ENCODE results near the gene PRIM1. TPM values are rescaled to one million over a fixed set of nuclear protein-coding genes. Genes with fewer than 3 reads are reported as not detected.

Gene PRIM1
- polyA plus RNA-seq, 1 donor, result 13.0 TPM

DNA sequence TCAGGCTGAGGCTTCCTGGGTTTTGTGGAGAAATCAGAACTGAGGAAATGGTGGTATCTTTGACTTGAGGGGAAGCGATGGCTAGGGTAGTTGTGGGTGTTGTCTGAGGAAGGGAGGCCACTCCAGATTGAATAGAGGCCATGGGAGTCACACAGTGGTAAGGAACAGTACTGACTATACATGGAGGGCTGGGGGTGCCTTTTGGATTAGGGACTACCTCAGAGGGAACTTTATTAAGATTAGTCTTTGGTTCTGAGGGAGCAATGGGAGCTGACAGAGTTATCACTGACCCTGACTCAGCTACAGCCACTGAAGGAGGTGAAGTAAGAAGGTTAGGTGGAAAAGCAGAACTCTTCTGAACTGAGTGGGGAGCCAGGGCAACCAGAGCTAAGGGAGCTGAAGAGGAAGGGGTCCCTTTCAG is 31.4 kb downstream of the PRIM1 start:
- Histone ChIP-seq H3K36me3 (ENCODE audit: control insufficient read depth, insufficient read depth, low read length) (peaks cover 55% of the 10 kb centered on the region), H3K27ac (ENCODE audit: low read length) (no peak overlapping the region), H3K4me3 (ENCODE audit: low read length) (no peak overlapping the region), H3K27me3 (ENCODE audit: control insufficient read depth, insufficient read depth, low read length) (no peaks in the 10 kb centered on the region), H3K9me3 (ENCODE audit: control insufficient read depth, low read depth, low read length) (no peaks in the 10 kb centered on the region), H3K4me1 (ENCODE audit: control insufficient read depth, insufficient read depth, low read length) (peaks cover 34% of the 10 kb centered on the region)
- no CpG with 5 or more reads among the region's 1 CpG for WGBS (ENCODE audit: insufficient coverage, low lambda C conversion rate)
- no peak for DNase-seq

DNA sequence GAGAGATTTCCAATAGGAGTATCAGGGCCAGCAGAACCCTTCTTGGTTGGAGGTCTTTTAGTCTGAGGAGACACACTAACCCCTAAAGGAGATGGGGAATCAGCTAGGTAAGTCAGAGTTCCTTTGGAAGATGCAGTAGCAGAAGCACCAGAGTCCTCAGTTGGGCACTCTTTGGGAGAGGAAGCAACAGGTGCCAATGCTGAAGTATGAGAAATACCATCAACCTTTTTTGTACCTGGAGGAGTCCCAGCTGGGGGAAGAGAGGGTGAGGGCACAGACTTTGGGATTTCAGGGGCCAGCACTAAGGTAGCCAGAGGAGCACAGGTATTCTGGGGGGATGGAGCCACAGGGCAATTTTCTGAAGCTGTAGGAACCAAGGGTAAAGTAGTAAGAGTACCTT is 33.1 kb downstream of the PRIM1 start:
- DNase-seq, result no peak
- Histone ChIP-seq H3K27ac (ENCODE audit: low read length) (no peak overlapping the region), H3K27me3 (ENCODE audit: control insufficient read depth, insufficient read depth, low read length) (no peaks in the 10 kb centered on the region), H3K9me3 (ENCODE audit: control insufficient read depth, low read depth, low read length) (no peaks in the 10 kb centered on the region), H3K4me3 (ENCODE audit: low read length) (no peak overlapping the region), H3K4me1 (ENCODE audit: control insufficient read depth, insufficient read depth, low read length) (peaks cover 33% of the 10 kb centered on the region), H3K36me3 (ENCODE audit: control insufficient read depth, insufficient read depth, low read length) (peaks cover 72% of the 10 kb centered on the region)

DNA sequence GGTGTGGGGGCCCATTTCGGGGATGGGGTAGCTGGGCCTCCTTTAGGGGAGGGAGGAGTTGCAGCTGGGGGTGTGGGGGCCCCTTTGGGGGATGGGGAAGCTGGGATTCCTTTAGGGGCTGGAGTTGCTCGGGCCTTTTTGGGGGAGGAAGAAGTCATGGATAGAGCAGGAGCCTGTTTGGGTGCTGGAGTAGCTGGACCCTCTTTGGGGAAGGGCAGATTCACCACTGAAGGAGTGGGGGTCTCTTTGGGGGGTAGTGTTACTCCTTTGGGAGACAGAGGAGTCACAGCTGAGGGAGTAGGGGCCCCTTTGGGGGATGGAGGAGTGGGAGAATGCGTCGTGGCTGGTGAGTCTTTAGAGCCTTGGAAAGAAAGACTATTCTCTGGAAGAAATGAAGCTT is 33.5 kb downstream of the PRIM1 start:
- Histone ChIP-seq H3K27ac (ENCODE audit: low read length) (no peak overlapping the region), H3K36me3 (ENCODE audit: control insufficient read depth, insufficient read depth, low read length) (peaks cover 76% of the 10 kb centered on the region), H3K9me3 (ENCODE audit: control insufficient read depth, low read depth, low read length) (no peaks in the 10 kb centered on the region), H3K4me3 (ENCODE audit: low read length) (no peak overlapping the region), H3K4me1 (ENCODE audit: control insufficient read depth, insufficient read depth, low read length) (peaks cover 33% of the 10 kb centered on the region), H3K27me3 (ENCODE audit: control insufficient read depth, insufficient read depth, low read length) (no peaks in the 10 kb centered on the region)
- no CpG with 5 or more reads among the region's 4 CpGs for WGBS (ENCODE audit: insufficient coverage, low lambda C conversion rate)
- DNase-seq, result no peak

DNA sequence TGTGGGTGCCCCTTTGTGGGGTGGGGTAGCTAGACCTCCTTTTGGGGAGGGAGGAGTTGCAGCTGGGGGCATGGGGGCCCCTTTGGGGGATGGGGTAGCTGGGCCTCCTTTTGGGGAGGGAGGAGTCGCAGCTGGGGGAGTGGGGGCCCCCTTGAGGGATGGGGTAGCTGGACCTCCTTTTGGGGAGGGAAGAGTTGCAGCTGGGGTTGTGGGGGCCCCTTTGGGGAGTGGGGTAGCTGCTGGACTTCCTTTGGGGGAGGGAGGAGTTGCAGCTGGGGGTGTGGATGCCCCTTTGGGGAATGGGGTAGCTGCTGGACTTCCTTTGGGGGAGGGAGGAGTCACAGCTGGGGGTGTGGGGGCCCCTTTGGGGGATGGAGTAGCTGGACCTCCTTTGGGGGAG is 34.0 kb downstream of the PRIM1 start:
- WGBS (ENCODE audit: insufficient coverage, low lambda C conversion rate), result no CpG with 5 or more reads among the region's 1 CpG
- Histone ChIP-seq H3K36me3 (ENCODE audit: control insufficient read depth, insufficient read depth, low read length) (peaks cover 81% of the 10 kb centered on the region), H3K27me3 (ENCODE audit: control insufficient read depth, insufficient read depth, low read length) (no peaks in the 10 kb centered on the region), H3K27ac (ENCODE audit: low read length) (no peak overlapping the region), H3K4me3 (ENCODE audit: low read length) (no peak overlapping the region), H3K4me1 (ENCODE audit: control insufficient read depth, insufficient read depth, low read length) (peaks cover 33% of the 10 kb centered on the region), H3K9me3 (ENCODE audit: control insufficient read depth, low read depth, low read length) (no peaks in the 10 kb centered on the region)
- no peak for DNase-seq

DNA sequence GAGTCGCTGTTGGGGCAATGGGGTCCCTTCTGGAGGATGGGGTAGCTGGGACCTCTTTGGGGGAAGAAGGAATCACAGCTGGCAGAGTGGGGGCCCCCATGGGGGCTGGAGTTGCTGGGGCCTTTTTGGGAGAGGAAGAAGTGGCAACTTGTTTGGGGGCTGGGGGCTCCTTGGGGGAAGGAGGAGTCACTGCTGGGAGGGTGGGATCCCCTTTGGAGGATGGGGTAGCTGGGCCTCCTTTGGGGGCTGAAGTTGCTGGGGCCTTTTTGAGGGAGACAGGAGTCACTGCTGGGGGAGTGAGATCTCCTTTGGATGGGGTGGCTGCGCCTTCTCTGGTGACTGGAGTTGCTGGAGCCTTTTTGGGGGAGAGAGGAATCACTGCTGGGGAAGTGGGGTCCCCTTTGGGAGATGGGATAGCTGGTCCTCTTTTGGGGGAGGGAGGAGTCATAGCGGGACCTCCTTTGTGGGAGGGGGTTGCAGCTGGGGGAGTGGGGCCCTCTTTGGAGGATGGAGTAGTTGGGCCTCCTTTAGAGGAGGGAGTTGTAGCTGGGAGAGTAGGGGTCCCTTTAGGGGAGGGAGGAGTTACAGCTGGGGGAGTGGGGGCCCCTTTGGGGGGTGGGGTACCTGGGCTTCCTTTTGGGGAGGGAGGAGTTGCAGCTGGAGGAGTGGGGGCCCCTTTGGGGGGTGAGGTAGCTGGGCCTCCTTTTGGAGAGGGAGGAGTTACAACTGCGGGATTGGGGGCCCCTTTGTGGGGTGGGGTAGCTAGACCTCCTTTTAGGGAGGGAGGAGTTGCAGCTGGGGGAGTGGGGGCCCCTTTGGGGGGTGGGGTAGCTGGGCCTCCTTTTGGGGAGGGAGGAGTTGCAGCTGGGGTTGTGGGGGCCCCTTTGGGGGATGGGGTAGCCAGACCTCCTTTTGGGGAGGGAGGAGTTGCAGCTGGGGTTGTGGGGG is 34.9 kb downstream of the PRIM1 start:
- H3K4me3 ChIP-seq (ENCODE audit: low read length), result no peak overlapping the region
- no peaks in the 10 kb centered on the region for H3K27me3 ChIP-seq (ENCODE audit: control insufficient read depth, insufficient read depth, low read length)
- no CpG with 5 or more reads among the region's 4 CpGs for whole genome bisulfite sequencing (ENCODE audit: insufficient coverage, low lambda C conversion rate)
- H3K4me1 ChIP-seq (ENCODE audit: control insufficient read depth, insufficient read depth, low read length), result peaks cover 26% of the 10 kb centered on the region
- peaks cover 87% of the 10 kb centered on the region for H3K36me3 ChIP-seq (ENCODE audit: control insufficient read depth, insufficient read depth, low read length)
- H3K9me3 ChIP-seq (ENCODE audit: control insufficient read depth, low read depth, low read length), result no peaks in the 10 kb centered on the region
- H3K27ac ChIP-seq (ENCODE audit: low read length), result no peak overlapping the region
- DNase-seq, result no peak

DNA sequence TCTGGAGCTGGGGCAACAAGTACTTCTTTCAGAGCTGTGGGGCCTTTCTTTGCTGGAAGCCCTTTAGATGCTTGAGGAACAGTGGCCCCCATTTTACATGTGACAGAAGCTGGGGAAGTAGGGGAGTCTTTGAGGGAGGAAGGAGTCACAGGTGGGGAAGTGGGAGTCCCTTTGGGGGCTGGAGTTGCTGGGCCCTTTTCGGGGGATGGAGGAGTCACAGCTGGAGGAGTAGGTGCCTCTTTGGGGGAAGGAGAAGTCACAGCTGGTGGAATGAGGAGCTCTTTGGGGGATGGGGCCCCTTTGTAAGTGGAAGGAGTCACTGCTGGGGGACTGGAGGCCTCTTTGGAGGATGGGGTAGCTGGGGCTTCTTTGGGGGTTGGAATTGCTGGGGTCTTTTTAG is 35.7 kb downstream of the PRIM1 start:
- no peak overlapping the region for H3K27ac ChIP-seq (ENCODE audit: low read length)
- no peak for DNase-seq
- H3K4me3 ChIP-seq (ENCODE audit: low read length), result no peak overlapping the region
- H3K4me1 ChIP-seq (ENCODE audit: control insufficient read depth, insufficient read depth, low read length), result peaks cover 19% of the 10 kb centered on the region
- WGBS (ENCODE audit: insufficient coverage, low lambda C conversion rate), result no CpG with 5 or more reads among the region's 1 CpG
- no peaks in the 10 kb centered on the region for H3K9me3 ChIP-seq (ENCODE audit: control insufficient read depth, low read depth, low read length)
- peaks cover 87% of the 10 kb centered on the region for H3K36me3 ChIP-seq (ENCODE audit: control insufficient read depth, insufficient read depth, low read length)
- no peaks in the 10 kb centered on the region for H3K27me3 ChIP-seq (ENCODE audit: control insufficient read depth, insufficient read depth, low read length)

DNA sequence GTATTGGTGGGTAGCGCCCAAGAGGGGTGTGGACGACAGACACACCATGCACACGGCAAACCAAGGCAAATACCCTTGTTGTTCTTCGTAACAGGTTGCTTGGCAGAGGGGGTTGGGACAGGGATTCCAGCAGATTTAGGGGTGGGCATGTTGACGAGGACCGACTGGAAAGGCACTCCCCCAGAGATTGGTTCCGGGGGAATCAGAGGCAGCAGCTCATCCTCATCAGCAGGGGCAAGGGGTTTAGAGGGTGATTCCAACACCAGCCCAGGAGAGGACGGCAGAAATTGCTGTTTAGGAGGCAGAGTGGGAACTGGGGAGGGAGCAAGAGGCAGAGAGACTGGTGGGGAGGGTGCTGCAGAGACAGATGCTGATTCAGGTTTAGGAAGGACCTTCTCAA is 36.3 kb downstream of the PRIM1 start:
- H3K27ac ChIP-seq (ENCODE audit: low read length), result no peak overlapping the region
- H3K4me3 ChIP-seq (ENCODE audit: low read length), result no peak overlapping the region
- H3K9me3 ChIP-seq (ENCODE audit: control insufficient read depth, low read depth, low read length), result no peaks in the 10 kb centered on the region
- WGBS (ENCODE audit: insufficient coverage, low lambda C conversion rate), result no CpG with 5 or more reads among the region's 8 CpGs
- DNase-seq, result no peak
- H3K27me3 ChIP-seq (ENCODE audit: control insufficient read depth, insufficient read depth, low read length), result no peaks in the 10 kb centered on the region
- peaks cover 13% of the 10 kb centered on the region for H3K4me1 ChIP-seq (ENCODE audit: control insufficient read depth, insufficient read depth, low read length)
- H3K36me3 ChIP-seq (ENCODE audit: control insufficient read depth, insufficient read depth, low read length), result peaks cover 84% of the 10 kb centered on the region

DNA sequence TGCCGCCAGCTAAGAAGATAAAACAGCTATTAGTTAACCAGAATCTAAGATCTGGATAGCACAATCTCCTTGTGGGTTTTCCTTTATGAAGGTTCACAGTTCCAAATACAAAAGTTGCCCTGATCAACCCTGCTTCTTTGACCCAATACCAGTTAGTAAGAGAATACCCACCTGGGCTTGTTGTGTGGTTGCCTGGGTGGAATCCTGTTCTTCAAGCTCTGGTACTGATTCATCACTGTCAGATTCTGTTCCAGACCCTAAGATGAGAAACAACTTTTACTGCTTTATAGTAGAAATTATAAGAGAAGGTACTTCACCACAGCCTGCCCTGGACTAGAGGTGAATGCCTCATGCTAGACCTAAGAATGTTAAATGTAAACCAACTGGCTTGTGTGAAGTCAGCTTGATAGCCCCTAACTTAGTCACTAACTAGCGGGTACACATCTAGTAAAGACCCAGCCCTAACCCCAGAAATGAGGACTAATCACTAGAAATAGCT is 37.6 kb downstream of the PRIM1 start:
- Histone ChIP-seq H3K4me1 (ENCODE audit: control insufficient read depth, insufficient read depth, low read length) (peaks cover 7% of the 10 kb centered on the region), H3K36me3 (ENCODE audit: control insufficient read depth, insufficient read depth, low read length) (peaks cover 71% of the 10 kb centered on the region), H3K27ac (ENCODE audit: low read length) (no peak overlapping the region), H3K27me3 (ENCODE audit: control insufficient read depth, insufficient read depth, low read length) (no peaks in the 10 kb centered on the region), H3K9me3 (ENCODE audit: control insufficient read depth, low read depth, low read length) (no peaks in the 10 kb centered on the region), H3K4me3 (ENCODE audit: low read length) (no peak overlapping the region)
- no peak for DNase-seq
- no CpG with 5 or more reads among the region's 2 CpGs for WGBS (ENCODE audit: insufficient coverage, low lambda C conversion rate)

DNA sequence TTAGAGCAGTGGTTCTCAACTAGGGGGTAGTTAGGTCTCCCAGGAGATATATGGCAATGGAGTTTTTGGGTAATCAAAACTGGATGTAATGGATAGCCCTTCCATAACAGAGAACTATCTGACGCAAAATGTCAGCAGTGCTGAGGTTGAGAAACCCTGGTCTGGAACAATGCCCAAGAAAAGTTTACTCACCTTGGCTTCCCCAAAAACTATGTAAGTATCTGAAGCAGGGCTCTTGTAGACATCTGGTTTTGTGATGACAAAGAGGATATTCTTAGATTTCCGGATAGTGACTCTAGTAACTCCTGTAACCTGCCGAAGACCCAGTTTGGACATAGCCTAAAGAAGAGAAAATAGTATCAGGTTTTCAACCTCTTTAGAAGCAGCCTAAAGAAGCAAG is 38.8 kb downstream of the PRIM1 start:
- Histone ChIP-seq H3K36me3 (ENCODE audit: control insufficient read depth, insufficient read depth, low read length) (peaks cover 62% of the 10 kb centered on the region), H3K4me1 (ENCODE audit: control insufficient read depth, insufficient read depth, low read length) (no peaks in the 10 kb centered on the region), H3K9me3 (ENCODE audit: control insufficient read depth, low read depth, low read length) (no peaks in the 10 kb centered on the region), H3K4me3 (ENCODE audit: low read length) (no peak overlapping the region), H3K27me3 (ENCODE audit: control insufficient read depth, insufficient read depth, low read length) (no peaks in the 10 kb centered on the region), H3K27ac (ENCODE audit: low read length) (no peak overlapping the region)
- 100% methylated on average over 2 of the region's 3 CpGs for WGBS (ENCODE audit: insufficient coverage, low lambda C conversion rate)
- no peak for DNase-seq

DNA sequence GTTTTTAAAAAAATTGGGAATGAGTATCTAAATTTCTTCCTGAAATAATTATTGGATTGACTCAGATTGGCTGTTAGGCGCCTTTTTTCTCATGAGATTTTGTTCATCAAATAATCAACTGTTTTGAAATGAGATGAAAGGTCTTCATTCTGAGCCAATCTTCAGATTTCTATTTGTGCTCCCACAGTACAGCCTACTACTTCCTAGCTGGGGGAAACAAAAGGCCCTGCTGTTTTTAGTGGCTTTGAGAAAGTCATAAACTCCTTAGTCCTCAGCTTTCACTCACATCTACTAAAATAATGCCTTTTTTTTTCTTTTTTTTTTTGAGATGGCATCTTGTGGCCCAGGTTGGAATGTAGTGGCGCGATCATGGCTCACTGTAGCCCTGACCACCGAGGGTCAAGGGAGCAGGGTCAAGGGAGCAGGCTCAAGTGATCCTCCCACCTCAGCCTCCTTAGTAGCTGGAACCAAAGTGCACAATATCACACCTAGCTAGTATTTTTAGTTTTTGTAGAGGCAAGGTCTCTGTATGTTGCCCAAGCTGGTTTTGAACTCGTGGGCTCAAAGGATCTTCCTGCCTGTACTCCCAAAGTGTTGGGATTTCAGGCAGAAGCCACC is 42.3 kb downstream of the PRIM1 start:
- H3K27ac ChIP-seq (ENCODE audit: low read length), result no peak overlapping the region
- no peaks in the 10 kb centered on the region for H3K4me1 ChIP-seq (ENCODE audit: control insufficient read depth, insufficient read depth, low read length)
- peaks cover 36% of the 10 kb centered on the region for H3K36me3 ChIP-seq (ENCODE audit: control insufficient read depth, insufficient read depth, low read length)
- no peak for DNase-seq
- H3K9me3 ChIP-seq (ENCODE audit: control insufficient read depth, low read depth, low read length), result no peaks in the 10 kb centered on the region
- H3K4me3 ChIP-seq (ENCODE audit: low read length), result no peak overlapping the region
- no peaks in the 10 kb centered on the region for H3K27me3 ChIP-seq (ENCODE audit: control insufficient read depth, insufficient read depth, low read length)
- 88% methylated on average over 1 of the region's 5 CpGs for WGBS (ENCODE audit: insufficient coverage, low lambda C conversion rate)

Data from large intestine (tissue), 3 donors.